ENCODE data around the gene KRTAP10-2. TPM values are rescaled to one million over a fixed set of nuclear protein-coding genes. Genes with fewer than 3 reads are reported as not detected.
"Not testable (repeated sequence)": the region's sequence is repeated elsewhere in the genome, so short reads cannot be mapped to it uniquely, and the experiment has no call there.

KRTAP10-2 gene
- total RNA-seq, 1 experiment from 2014 or later = not detected

GRCh38 chr21:44506279-44507255, 44.7 kb downstream of the KRTAP10-2 start:
- CTCF ChIA-PET = interaction anchor here (0.6 to 1.7 kb wide), 3 partner anchors 236 to 294 kb away, joined by 3 to 5 read pairs (median 4); no protein-coding TSS in a partner anchor

GRCh38 chr21:44505673-44506278, 45.5 kb downstream of the KRTAP10-2 start:
- Mint-ChIP-seq H3K9me3 (ENCODE audit: unreplicated experiment) (no peaks in the 10 kb centered on the region), H3K27me3 (ENCODE audit: insufficient read depth, unreplicated experiment) (peaks cover 11% of the 10 kb centered on the region), H3K4me3 (ENCODE audit: unreplicated experiment) (no peak overlapping the region), H3K27ac (ENCODE audit: low read depth, unreplicated experiment) (no peak overlapping the region), H3K4me1 (ENCODE audit: insufficient read depth, unreplicated experiment) (peaks cover 6% of the 10 kb centered on the region), H3K36me3 (ENCODE audit: insufficient read depth, unreplicated experiment) (no peaks in the 10 kb centered on the region)
- intact Hi-C loops (cut with micrococcal nuclease) = no loop called here
- no peak for DNase-seq (ENCODE audit: unreplicated experiment)
- no TSS peak for BruUV-seq (replicated peaks)
- CTCF ChIA-PET = interaction anchor here (0.6 to 1.7 kb wide), 4 partner anchors 190 to 295 kb away, joined by 3 to 5 read pairs (median 4); no protein-coding TSS in a partner anchor
- POLR2A ChIA-PET = no interaction called here
- TF ChIP-seq, protein P1, sequence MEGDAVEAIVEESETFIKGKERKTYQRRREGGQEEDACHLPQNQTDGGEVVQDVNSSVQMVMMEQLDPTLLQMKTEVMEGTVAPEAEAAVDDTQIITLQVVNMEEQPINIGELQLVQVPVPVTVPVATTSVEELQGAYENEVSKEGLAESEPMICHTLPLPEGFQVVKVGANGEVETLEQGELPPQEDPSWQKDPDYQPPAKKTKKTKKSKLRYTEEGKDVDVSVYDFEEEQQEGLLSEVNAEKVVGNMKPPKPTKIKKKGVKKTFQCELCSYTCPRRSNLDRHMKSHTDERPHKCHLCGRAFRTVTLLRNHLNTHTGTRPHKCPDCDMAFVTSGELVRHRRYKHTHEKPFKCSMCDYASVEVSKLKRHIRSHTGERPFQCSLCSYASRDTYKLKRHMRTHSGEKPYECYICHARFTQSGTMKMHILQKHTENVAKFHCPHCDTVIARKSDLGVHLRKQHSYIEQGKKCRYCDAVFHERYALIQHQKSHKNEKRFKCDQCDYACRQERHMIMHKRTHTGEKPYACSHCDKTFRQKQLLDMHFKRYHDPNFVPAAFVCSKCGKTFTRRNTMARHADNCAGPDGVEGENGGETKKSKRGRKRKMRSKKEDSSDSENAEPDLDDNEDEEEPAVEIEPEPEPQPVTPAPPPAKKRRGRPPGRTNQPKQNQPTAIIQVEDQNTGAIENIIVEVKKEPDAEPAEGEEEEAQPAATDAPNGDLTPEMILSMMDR (IDR thresholded peaks at IDR 0.05; ENCODE audit: unreplicated experiment) = no peak

More at GRCh38 chr21:44506279-44507255, 44.7 kb downstream of the KRTAP10-2 start:
- POLR2A ChIA-PET = no interaction called here
- Mint-ChIP-seq H3K36me3 (ENCODE audit: insufficient read depth, unreplicated experiment) (no peaks in the 10 kb centered on the region), H3K9me3 (ENCODE audit: unreplicated experiment) (no peaks in the 10 kb centered on the region), H3K4me1 (ENCODE audit: insufficient read depth, unreplicated experiment) (peaks cover 6% of the 10 kb centered on the region), H3K4me3 (ENCODE audit: unreplicated experiment) (no peak overlapping the region), H3K27ac (ENCODE audit: low read depth, unreplicated experiment) (no peak overlapping the region), H3K27me3 (ENCODE audit: insufficient read depth, unreplicated experiment) (peaks cover 17% of the 10 kb centered on the region)
- TF ChIP-seq, protein P1 (IDR thresholded peaks at IDR 0.05; ENCODE audit: unreplicated experiment) = no peak
- no peak for DNase-seq (ENCODE audit: unreplicated experiment)
- intact Hi-C loops (cut with micrococcal nuclease) = no loop called here
- no TSS peak for BruUV-seq (replicated peaks)

- no peaks in the 10 kb centered on the region for H3K36me3 Mint-ChIP-seq (ENCODE audit: insufficient read depth, unreplicated experiment)
- ChIA-PET CTCF (interaction anchor here (0.7 kb wide), 1 partner anchor 179 kb away, joined by 3 read pairs; no protein-coding TSS in a partner anchor), POLR2A (interaction anchor here (0.6 kb wide), 1 partner anchor 14 kb away, joined by 3 read pairs; no protein-coding TSS in a partner anchor)
- H3K4me3 Mint-ChIP-seq (ENCODE audit: unreplicated experiment) = no peak overlapping the region
- no TSS peak for BruUV-seq (replicated peaks)
- DNase-seq (ENCODE audit: unreplicated experiment) = no peak
- intact Hi-C loops (cut with micrococcal nuclease) = no loop called here
- no peaks in the 10 kb centered on the region for H3K9me3 Mint-ChIP-seq (ENCODE audit: unreplicated experiment)
- TF ChIP-seq, protein P1 (IDR thresholded peaks at IDR 0.05; ENCODE audit: unreplicated experiment) = no peak
- no peak overlapping the region for H3K27ac Mint-ChIP-seq (ENCODE audit: low read depth, unreplicated experiment)
- peaks cover 10% of the 10 kb centered on the region for H3K27me3 Mint-ChIP-seq (ENCODE audit: insufficient read depth, unreplicated experiment)
- no peaks in the 10 kb centered on the region for H3K4me1 Mint-ChIP-seq (ENCODE audit: insufficient read depth, unreplicated experiment)
Measured at GRCh38 chr21:44503901-44504399, 47.4 kb downstream of the KRTAP10-2 start.

GRCh38 chr21:44503006-44503889, 48.1 kb downstream of the KRTAP10-2 start:
- BruUV-seq (replicated peaks); H3K4me1 Mint-ChIP-seq (ENCODE audit: insufficient read depth, unreplicated experiment); DNase-seq (ENCODE audit: unreplicated experiment); H3K9me3 Mint-ChIP-seq (ENCODE audit: unreplicated experiment); intact Hi-C loops (cut with micrococcal nuclease); POLR2A ChIA-PET; H3K36me3 Mint-ChIP-seq (ENCODE audit: insufficient read depth, unreplicated experiment); H3K4me3 Mint-ChIP-seq (ENCODE audit: unreplicated experiment); H3K27ac Mint-ChIP-seq (ENCODE audit: low read depth, unreplicated experiment): not testable (repeated sequence)
- H3K27me3 Mint-ChIP-seq (ENCODE audit: insufficient read depth, unreplicated experiment) = peaks cover 16% of the 10 kb centered on the region
- CTCF ChIA-PET = interaction anchor here (0.6 to 0.7 kb wide), 3 partner anchors 8 to 145 kb away, joined by 3 to 4 read pairs (median 4); no protein-coding TSS in a partner anchor
